Stimulated activated CD8-positive, alpha-beta memory T cell treated with anti-CD3 and anti-CD28 coated beads, Interleukin-12 subunit alpha, Interleukin-12 subunit beta, amount 100 ng/mL, for 24 hours (primary cell): ENCODE results near the gene GMDS.

ENCODE experiments used
- DNase-seq: peaks from one replicate; pipeline ENCODE4 v3.0.0-alpha.2; 2020; ENCODE audit errors: extremely low read depth

Gene GMDS

DNA sequence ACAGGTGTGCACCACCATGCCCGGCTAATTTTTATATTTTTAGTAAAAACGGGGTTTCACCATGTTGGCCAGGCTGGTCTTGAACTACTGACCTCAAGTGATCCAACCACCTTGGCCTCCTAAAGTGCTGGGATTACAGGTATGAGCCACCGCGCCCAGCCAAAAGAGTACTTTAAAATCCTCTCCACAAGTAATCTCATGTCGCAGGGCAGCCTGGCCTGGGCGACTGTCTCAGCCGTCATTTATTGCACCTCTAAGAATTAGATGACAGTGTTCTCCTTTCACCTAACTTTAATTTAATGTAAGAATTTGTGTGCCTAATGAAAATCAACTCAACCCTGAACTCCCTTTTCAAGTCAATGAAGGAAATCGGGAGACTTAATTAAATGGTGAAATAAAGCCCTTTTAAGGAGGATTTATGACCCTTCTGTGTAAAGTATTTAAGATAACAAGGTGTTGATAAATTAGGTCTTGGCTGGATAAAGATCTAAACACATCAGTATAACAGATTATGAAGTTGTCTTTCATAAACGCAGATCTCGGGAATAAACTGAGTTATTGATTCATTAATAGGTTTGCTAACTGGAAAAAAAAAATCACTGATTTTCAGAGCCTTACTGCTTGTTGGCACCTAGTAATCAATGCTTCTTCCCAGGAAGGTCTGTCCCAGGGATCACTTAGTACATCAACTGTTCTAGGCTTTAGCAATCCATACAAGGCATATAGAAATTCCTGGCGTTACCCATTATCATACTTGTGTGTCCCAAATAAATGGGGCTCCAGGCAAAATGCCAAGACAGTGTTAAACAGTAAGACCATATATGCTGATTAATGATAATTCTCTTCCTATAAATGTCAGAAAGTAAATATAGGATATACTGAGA, 209.3 kb downstream of the GMDS start:
- no peak for DNase-seq

DNA sequence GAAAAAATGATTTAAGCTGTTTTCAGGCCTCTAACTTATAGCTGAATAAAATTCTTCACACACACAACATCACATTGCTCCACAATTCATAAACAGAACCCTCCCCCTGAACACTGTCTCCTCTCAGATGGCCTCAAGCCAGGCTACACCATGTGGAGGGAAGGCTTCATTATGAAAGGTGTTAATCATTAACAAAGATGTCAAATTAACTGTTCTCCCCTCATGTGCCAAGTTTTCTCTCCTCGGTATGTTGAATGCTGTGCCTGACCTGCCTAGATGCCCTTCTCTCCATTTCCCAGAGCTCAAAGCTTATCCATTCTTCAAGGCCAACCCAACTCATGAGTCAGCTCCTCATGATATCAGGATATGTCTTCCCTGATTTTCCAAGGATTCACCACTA, 210.4 kb downstream of the GMDS start:
- DNase-seq, result no peak

DNA sequence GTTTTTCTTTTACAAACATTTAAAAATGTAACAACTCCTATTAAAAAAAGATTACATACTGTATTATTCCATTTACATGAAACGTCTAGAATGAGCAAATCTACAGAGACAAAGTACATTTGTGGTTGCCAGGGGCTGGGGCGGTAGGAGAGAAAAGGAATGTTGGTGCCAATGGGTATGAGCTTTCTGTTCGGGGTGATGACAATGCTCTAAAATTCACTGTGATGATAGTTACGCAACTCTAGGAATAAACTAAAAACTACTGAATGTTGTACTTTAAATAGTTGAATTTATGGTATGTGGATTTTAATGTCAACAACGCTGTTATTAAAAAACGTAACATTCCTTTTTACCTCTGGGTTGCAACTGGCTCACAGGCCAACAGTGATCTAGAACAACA, 211.1 kb downstream of the GMDS start:
- DNase-seq, result no peak

DNA sequence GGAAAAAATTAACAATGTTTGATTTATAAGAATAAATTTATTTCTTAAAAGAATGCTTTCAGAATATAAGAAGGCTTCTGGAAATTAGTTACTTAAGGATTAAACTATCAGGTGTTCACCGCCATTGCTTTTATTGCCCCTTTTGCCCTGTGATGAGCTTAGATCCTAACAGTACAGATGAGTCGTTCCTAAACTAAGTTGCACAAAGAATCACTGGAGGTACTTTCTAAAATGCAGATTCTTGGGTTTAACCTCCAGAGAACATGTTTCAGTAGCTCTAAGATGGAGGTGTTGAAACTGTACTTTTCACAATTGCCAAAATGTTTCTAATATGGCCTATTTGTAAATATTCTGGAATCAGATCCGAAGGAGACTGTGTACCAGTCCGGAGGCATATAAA, 211.9 kb downstream of the GMDS start:
- no peak for DNase-seq

DNA sequence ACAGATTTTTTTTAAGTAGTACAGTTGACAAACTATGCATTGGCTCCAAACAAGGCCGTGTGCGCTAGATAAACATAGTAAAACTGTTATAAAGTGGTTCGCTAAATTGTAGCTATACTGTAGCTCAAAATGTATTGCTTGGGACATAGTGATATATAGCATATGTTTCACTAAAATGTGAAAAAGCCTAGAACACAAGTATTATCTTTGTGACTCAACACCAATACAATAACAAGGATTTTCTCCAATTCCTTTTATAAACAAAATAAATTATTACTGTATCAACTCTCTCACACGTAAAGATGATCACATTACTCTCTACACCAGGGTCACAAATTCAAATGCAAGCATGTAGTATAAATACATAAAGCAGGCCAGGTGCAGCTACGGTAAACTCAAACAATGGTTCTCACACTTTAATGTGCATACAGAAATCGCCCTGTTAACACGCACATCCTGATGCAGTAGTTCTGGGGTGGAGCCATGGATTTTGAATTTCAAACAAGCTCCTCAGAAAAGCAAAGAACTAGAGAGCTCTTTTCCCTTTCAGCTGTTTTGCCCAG, 214.6 kb downstream of the GMDS start:
- no peak for DNase-seq

DNA sequence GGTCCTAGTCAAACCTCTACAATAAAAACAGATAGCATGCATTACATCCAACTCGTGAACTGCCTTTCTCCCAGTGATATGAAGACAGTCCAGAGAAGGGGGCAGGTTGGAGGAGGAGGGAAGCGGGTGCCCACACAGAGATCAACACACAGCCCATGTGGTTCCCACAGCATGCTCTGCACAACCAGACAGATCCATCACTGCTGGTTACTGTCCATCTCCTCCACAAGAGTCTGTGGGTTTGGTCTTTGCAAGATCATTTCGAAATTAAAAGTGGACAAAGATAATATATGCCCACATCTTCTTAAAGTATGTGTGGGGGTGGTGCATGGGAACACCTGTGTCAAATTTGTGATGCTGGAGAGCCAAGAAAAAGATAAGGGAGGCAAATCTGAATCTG, 215.5 kb downstream of the GMDS start:
- no peak for DNase-seq

DNA sequence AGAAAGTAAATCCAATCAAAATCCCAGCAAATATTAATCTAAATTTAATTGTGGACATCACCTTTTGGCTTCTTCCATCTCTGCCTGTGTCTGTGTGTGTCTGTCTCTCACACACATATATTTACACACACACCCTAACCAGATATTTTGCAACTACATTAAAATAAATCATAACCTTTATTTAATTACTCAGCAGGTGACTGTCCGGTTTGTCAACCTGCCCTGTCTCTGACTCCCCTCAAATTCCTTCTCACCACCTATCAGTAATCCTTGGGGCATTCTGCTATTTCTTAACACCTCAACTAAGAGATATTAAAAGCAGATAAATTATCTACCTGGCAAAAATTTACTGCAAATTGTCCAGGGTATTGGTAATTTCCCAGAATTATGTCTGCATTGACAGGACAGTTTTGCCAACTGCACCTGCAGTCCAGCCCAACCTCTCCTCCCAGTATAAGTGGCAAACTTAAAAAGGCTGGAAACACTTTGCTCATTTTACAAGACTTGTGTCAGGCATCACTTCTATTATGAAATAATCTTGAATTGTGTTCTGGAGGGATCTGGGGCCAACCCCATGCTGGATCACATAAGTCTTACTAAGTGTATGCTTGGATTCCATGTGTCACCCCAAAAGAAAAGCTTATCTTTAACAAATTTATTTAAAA, 216.1 kb downstream of the GMDS start:
- DNase-seq, result no peak

DNA sequence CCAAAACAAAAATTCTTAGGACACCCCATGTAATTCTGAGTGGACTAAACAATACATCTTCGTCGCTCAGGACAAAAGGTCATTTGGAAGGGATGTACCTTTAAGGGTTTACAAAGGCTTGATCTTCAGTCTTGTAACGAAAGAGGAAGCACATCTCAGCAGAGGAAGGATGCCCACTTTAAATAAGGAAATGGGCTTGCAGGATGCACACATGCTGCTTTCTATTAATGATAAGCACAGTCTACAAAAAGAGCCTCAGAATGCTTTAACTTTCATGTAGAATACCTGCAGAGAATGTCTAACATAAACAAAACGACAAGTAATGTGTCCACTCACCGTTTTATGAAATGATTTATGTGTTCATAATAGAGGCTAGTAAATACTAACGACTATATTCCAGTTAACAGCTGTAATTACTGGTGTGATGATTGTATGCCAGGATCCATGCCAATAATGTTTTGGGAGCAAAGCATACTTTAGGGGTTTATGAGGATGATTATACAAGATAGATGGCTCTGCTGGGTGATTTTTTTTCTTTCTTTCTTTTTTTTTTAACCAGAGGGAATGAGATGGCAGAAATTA, 216.9 kb downstream of the GMDS start:
- no peak for DNase-seq

DNA sequence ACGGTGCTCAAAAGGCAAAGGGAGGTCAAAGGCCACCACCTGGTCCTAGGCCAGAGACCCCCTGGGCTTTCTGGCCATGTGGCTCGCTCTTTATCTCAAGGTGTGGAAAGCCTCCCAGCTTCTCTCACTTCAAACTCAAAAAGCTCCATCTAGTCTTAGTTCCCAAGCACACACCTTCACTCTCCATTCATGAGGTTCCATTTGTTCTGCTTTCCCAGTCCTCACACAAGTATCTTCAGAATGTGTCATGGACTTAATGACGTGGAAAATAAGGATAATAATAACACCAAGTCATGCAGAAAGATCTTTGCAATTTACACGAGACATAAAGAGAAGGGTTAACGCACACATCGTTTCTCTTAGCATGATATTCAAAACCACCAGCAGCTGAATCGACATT, 219.3 kb downstream of the GMDS start:
- no peak for DNase-seq

DNA sequence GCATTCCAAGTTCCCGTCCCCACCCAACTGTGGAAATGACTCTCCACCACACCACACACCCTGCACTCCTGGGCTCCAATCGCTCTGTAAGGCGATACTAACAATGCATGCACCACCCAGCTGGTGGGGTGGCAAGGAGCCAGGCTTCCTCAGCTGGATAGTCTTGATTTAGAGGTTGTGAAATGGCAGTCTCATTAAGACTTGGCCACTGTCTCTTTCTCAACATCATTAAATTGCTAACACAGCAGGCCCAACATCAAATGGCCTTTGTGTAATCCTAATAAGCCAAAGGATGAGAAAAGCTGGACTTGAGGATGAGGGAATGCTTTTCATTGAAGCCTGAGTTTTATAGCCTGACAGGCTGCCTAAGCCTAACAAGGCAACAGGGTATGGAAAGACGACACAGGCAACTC, 223.7 kb downstream of the GMDS start:
- no peak for DNase-seq

DNA sequence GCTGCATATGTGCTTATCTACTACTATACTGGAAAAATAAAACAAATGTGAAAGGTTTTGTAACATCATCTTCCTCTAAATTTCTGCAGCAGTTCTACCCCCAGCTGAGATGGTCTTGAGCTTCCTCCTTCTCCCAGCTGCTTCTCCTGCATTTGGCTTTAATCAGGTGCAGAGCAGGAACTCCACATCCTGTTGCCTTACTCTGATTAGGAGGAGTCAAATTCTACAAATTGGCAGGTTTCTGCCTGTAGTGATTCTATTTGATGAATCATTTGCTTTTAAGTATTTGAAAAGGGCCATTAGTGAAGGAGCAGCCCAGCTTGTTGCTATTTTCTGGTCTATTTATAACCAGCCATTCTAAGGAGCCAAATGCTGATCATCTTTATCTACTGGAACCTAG, 224.5 kb downstream of the GMDS start:
- no peak for DNase-seq

DNA sequence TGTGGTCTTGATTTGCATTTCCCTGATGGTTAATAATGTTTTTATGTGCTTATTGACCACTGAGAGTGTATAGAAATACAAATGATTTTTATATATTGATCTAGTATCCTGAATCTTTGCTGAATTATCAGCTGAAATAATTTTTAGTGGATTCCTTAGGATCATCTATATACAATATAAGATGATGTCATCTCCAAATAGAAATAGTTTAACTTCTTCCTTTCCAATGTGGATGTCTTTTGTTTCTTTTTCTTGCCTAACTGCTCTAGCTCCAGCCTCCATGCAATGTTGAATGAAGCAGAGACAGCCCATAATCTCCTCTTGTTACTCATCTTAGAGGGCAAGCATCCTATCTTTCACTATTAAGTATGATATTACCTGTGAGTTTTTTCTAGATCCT, 226.4 kb downstream of the GMDS start:
- no peak for DNase-seq

DNA sequence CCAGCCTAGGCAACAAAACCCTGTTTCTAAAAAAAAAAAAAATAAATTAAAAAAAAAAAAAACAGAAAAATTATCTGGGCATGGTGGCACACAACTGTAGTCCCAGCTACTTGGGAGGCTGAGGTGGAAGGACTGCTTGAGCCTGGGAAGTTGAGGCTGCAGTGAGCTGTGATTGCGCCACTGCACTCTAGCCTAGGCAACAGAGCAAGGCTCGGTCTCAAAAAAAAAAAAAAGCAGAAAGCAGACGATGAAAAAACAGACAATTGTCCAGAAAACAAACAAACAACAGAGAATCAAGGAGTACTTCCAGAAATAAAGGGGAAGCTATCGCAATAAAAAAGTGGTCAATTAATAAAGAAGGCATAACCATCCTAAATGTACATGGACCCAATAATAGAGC, 229.4 kb downstream of the GMDS start:
- no peak for DNase-seq

DNA sequence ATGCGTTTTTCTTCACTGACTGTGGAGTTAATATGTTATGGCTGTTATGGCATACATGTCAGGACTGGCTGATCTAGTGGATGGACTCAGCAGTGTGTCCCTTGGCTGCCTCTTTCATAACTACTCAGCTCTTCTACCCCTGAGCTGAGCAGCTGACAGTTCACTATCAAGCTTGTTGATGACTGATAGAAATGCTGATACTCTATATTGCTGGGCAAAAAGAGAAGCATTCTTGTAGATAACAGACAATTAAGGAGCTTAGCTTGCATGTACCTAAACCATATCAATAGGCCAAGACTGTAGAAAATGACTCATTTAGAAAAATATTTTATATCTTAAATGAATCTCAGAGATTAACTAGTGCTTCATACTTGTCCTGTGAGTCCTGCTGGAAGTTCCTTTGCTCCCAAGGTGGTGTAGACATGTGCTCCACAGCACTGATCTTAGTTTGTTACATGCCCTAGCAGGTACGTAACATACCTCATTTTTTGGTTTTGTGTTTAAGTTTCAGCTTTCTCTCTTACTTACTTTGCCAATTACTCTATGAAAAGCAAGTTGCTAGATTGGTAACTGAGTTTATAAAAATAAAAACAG, 236.9 kb downstream of the GMDS start:
- DNase-seq, result no peak

DNA sequence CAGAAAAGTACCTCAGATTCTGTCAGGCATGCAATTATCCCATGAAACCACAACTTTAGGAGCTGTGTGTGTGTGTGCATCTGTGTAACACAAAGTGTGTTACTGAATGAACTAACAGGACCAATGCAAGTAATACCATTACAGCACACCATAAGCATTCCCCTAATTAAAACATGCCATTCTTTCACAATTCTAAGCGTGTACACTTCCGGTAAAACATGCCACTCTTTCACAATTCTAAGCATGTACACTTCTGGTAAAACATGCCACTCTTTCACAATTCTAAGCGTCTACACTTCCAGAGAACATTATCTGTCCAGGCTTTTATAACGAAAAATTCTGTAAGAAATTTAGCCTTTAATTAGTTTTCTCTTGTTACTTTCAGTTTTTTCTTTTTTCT, 238.2 kb downstream of the GMDS start:
- DNase-seq, result no peak

DNA sequence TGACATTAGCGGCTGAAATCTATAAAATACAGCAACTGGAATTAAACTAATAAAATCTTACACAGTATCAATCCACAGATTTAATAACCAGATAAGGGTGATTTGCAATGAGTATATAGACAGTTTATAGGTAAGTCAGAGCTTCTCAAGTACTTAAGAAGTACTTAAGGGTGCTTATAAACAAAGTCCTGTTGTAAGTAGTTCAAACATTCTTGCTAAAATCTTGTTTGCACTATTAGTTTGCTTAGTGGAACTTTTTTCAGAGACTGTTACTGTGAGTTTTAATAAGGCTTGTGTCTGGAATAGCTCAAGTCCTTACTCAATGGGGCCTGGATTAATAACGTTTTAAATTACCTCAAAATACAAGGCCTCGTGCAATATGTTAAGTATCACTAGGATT, 240.5 kb downstream of the GMDS start:
- no peak for DNase-seq

DNA sequence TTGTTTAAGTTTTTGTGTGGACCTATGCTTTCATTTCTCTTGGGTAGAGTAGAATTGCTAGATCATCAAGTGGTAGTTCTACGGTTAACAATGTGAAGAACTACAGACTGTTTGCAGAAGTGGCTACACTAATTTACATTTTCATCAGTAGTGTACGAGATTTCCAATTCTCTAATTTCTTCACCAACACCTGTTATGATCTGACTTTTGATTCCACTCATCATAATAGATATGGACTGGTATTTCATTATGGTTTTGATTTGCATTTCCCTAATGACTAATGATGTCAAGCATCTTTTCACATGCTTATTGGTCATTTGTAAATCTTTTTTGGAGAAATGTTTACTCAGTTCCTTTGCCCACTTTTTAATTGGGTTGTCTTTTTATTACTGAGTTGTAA, 244.4 kb downstream of the GMDS start:
- no peak for DNase-seq

DNA sequence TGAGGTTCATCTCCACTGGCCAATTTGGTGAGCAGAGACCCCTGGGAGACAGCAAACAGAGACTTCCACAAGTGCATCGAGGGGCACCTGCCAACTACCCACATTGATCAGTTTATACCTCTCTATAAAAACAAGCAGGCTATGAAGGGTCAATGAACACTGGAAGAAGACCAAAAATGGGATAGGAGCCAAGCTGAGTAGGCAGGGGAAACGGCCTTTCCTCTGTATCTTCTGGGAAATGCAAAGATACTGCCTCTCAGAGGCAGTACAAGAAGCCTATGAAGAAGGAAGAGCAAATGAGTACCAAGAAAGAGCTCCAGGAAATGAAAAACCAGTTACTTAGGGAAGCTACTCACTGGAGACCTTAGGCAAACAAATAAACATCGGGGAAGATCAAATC, 247.7 kb downstream of the GMDS start:
- no peak for DNase-seq

DNA sequence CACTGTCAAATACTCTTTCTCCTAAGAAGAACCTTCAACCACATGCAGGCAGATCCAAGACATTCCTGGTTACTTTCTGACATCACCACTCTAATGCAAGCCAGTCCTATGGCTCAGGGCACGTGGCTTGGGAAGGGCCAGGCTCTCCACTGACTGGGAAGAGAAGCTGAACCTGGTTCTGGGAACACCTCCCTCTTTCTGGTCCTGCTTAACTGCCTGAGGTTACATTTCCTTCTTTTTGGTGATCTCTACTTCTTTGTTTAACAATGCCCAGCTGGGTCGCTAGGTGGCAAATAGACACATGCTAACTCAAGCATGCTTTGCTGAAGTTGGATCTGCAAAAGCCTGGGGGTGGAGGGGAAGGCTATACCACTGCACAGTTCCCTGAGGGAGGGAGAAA, 249.8 kb downstream of the GMDS start:
- no peak for DNase-seq

DNA sequence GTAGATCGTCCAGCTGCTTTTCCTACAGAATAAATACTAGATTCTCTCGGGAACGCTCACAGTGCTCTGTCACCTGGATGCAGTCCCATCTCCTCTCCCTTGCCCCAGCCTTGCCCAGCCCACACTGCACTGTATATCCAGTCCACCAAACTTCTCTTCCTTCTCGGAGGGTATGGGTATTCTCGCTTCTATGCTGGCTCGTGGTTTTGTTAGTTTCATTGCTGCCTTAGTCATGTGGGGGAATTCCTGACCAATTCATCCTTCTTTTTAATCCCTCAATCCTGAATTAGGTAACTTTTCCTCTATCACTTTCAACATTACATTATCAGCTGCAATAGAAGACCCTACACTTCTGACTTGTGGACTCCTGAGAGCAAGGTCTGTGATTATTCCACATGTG, 252.4 kb downstream of the GMDS start:
- no peak for DNase-seq

DNA sequence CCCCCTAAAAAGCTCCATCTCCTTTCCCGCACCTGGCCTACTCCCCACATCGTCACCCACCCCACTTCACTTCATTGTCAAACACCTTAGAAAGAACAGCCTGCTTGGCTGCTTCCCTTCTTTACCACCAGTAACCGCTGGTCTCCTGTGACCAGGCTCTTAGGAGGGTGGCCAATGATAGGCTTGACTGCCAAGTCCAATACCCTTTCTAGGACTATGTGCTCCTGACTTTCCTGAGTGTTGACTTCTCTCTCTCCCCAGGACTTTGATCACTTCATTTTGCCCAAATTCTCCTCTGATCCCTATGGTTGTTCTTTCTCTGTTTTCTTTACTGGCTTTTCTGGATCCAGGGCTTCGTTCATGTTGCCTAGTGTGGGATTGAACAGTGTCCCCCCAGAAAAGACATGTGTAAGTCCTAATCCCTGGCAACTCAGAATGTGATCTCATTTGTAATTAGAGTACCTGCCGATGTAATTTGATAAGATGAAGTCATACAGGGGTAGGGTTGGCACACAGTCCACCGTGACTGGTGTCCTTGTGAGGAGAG, 254.0 kb downstream of the GMDS start:
- no peak for DNase-seq

DNA sequence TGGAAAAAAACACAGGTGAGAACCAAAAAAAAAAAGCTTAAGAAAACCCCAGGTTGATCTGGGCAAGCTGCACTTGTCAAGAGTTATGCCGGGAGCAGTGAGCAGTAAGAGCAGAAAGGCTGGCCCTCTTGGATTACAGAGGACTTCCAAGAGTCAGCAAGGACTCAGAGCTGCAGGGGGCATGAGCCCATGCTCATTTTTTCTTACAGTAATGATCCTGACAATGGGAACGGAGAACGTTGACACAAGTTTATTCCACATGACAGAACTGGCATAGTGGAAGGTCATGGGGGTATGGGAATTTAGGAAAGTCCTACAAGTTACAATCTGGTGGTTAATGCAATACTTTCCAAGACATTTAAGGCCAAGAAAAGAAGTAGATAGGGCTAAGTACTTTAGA, 256.6 kb downstream of the GMDS start:
- DNase-seq, result no peak
